Body of pancreas (tissue), 4 donors: Measurements from ENCODE around the gene HES5.

Source experiments
- POLR2A ChIP-seq, 3 donors: fragments of 450-650 bp; IDR thresholded peaks; one replicate each; pipeline ENCODE4 v1.6.1; 2016; ENCODE audit warnings: antibody characterized with exemption in 3 of 3, mild to moderate bottlenecking in 2 of 3
- TF ChIP-seq, protein P1 (sequence below), 7 experiments: fragments of 450-650 bp in 4 of 7; fragments of 200-600 bp in 3 of 7; sonication (generic) in 3 of 7; IDR thresholded peaks; one replicate each; pipeline ENCODE4 v1.5.1; 2016 to 2019; ENCODE audit warnings: antibody characterized with exemption in 7 of 7

DNA sequence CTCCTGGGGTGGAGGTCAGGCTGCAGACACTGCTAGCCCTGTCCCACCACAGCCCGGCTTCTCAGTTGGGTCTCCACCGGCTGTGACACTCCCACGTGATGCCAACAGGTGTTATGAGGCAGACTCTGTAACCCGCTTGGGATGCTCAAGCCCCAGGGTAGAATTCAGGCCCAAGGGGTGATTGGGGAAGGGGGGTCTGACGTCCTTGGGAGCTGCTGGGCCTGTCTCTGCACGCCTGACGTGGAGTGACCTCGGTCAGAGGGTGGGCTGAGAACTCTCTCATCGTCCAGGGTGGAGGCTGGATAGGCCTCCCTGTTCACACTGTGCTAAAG lies 7.7 kb upstream of the HES5 start:
- no peak for TF ChIP-seq POLR2A (IDR thresholded peaks at IDR 0.05)
- TF ChIP-seq, protein P1, sequence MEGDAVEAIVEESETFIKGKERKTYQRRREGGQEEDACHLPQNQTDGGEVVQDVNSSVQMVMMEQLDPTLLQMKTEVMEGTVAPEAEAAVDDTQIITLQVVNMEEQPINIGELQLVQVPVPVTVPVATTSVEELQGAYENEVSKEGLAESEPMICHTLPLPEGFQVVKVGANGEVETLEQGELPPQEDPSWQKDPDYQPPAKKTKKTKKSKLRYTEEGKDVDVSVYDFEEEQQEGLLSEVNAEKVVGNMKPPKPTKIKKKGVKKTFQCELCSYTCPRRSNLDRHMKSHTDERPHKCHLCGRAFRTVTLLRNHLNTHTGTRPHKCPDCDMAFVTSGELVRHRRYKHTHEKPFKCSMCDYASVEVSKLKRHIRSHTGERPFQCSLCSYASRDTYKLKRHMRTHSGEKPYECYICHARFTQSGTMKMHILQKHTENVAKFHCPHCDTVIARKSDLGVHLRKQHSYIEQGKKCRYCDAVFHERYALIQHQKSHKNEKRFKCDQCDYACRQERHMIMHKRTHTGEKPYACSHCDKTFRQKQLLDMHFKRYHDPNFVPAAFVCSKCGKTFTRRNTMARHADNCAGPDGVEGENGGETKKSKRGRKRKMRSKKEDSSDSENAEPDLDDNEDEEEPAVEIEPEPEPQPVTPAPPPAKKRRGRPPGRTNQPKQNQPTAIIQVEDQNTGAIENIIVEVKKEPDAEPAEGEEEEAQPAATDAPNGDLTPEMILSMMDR (IDR thresholded peaks at IDR 0.05), result no peak
